ELR (cell line): ENCODE measurements around the gene CLBA1.
A peak's percentile ranks its signal among the peaks of the same experiment; 100 is the strongest.
"Not testable (repeated sequence)": the region's sequence is repeated elsewhere in the genome, so short reads cannot be mapped to it uniquely, and the experiment has no call there.

ENCODE experiments used
- DNase-seq: peaks from one replicate; pipeline ENCODE4 v3.0.0-alpha.2; 2015; ENCODE audit warnings: low read depth

The CLBA1 gene

GRCh38 chr14:104947881-104948735 lies 37.5 kb upstream of the CLBA1 start:
- DNase-seq = not testable (repeated sequence)

- no peak for DNase-seq
These were observed 36.9 kb upstream of the CLBA1 start for GRCh38 chr14:104948736-104949031.

GRCh38 chr14:104949406-104949955 lies 36.1 kb upstream of the CLBA1 start:
- not testable (repeated sequence) for DNase-seq

- DNase-seq = no peak
These were observed 35.6 kb upstream of the CLBA1 start for GRCh38 chr14:104950021-104950420.

- not testable (repeated sequence) for DNase-seq
These were observed 34.9 kb upstream of the CLBA1 start for GRCh38 chr14:104950701-104951100.

GRCh38 chr14:104951863-104952657 lies 33.5 kb upstream of the CLBA1 start:
- DNase-seq = not testable (repeated sequence)

- DNase-seq = no peak
These were observed 32.5 kb upstream of the CLBA1 start for GRCh38 chr14:104953097-104953496.

- no peak for DNase-seq
These were observed 31.5 kb upstream of the CLBA1 start for GRCh38 chr14:104953896-104954656.

- no peak for DNase-seq
These were observed 30.7 kb upstream of the CLBA1 start for GRCh38 chr14:104954746-104955395.

GRCh38 chr14:104955396-104955770 lies 30.2 kb upstream of the CLBA1 start:
- DNase-seq = no peak

- DNase-seq = no peak
These were observed 29.2 kb upstream of the CLBA1 start for GRCh38 chr14:104956290-104956890.

- DNase-seq = no peak
These were observed 28.2 kb upstream of the CLBA1 start for GRCh38 chr14:104957146-104958113.

- no peak for DNase-seq
These were observed 21.0 kb upstream of the CLBA1 start for GRCh38 chr14:104964546-104964945.

GRCh38 chr14:104965561-104966231 lies 19.9 kb upstream of the CLBA1 start:
- DNase-seq = no peak

GRCh38 chr14:104966261-104966865 lies 19.2 kb upstream of the CLBA1 start:
- no peak for DNase-seq

- DNase-seq = no peak
These were observed 18.6 kb upstream of the CLBA1 start for GRCh38 chr14:104966981-104967385.

- DNase-seq = peak; percentile 64
These were observed 18.0 kb upstream of the CLBA1 start for GRCh38 chr14:104967386-104968152.

GRCh38 chr14:104968153-104968527 lies 17.4 kb upstream of the CLBA1 start:
- peak; percentile 74 for DNase-seq
